Activated naive CD4-positive, alpha-beta T cell treated with anti-CD3 and anti-CD28 coated beads for 36 hours (primary cell): ENCODE measurements around the gene CDC7. TPM values are rescaled to one million over a fixed set of nuclear protein-coding genes. Genes with fewer than 3 reads are reported as not detected.

Experiments
- CTCF ChIA-PET: fragments of 350-600 bp; sonication (Branson Sonifier 250); formaldehyde crosslinking; loops from one replicate; lab custom pipeline; 2021; ENCODE audit warnings: antibody characterized with exemption; lab: Charles Lee
- DNase-seq: peaks from one replicate; pipeline ENCODE4 v3.0.0-alpha.2; 2020
- H3K27ac Mint-ChIP-seq: one replicate; pipeline ENCODE4 v1.8.0; 2021; ENCODE audit warnings: mild to moderate bottlenecking, mixed read lengths
- H3K27me3 Mint-ChIP-seq: one replicate; pipeline ENCODE4 v1.8.0; 2021; ENCODE audit warnings: low read depth, mixed read lengths
- H3K36me3 Mint-ChIP-seq: one replicate; pipeline ENCODE4 v1.8.0; 2021; ENCODE audit warnings: low read depth, mixed read lengths
- H3K4me1 Mint-ChIP-seq: one replicate; pipeline ENCODE4 v1.8.0; 2021; ENCODE audit warnings: low read depth, mixed read lengths
- H3K4me3 Mint-ChIP-seq: one replicate; pipeline ENCODE4 v1.8.0; 2021; ENCODE audit warnings: mild to moderate bottlenecking, moderate library complexity, mixed read lengths
- H3K9me3 Mint-ChIP-seq: one replicate; pipeline ENCODE4 v1.8.0; 2021; ENCODE audit warnings: mixed read lengths
- intact Hi-C: fragments of 100-400 bp; cut with micrococcal nuclease; formaldehyde crosslinking; loops from one replicate; pipeline ENCODE4 v1.15.1; 2023
- total RNA-seq, 2 experiments: library from RNA; stranded (reverse); gene quantifications; one replicate each; pipeline ENCODE4 v1.2.3, GENCODE V29; 2021

The CDC7 gene
- total RNA-seq, 2 experiments from 2014 or later = 27.0 TPM

DNA sequence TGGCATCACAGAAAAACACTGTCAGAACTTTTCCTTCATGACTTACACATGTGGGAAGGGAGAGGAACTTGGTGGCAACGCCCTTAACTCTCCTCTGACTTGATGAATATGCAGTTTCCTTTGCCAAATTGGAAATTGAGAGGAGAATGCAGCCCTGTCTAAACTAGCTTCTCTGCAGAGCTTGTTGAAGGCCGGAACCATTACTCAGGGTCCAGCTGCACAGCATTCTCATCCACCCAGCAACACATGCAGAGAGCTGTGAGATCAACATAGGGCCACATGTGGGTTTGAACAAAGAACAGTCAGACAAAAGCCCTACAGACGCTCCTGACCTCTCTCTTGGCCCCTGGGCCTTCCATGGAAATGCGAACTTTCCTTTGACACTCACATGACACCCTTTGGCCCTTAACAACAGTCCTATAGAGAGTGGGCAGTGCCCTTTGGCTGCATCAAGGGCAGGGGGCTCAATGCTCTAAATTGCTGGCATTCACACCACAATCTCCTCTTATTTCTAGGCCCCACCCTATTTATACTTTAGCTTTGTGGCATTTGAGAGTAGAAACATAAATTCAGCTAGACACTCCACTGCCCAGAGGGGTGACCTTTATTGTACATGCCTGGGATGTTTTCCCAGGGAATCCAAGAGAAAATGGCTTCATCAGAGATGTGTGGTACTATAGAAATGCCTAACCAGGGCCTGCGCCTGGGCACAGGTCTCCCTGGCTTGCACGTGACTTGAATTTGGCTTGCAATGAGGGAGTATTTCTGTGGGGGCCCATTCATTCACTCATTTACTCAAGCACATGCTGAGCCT is 64.4 kb downstream of the CDC7 start:
- no peaks in the 10 kb centered on the region for H3K36me3 Mint-ChIP-seq
- intact Hi-C loops = no loop called here
- no peak for DNase-seq
- H3K27ac Mint-ChIP-seq = no peak overlapping the region
- H3K27me3 Mint-ChIP-seq = no peaks in the 10 kb centered on the region
- peaks cover 24% of the 10 kb centered on the region for H3K4me1 Mint-ChIP-seq
- H3K4me3 Mint-ChIP-seq = no peak overlapping the region
- CTCF ChIA-PET = interaction anchor here (0.6 kb wide), 1 partner anchor 50 kb away, joined by 4 read pairs; no protein-coding TSS in a partner anchor
- H3K9me3 Mint-ChIP-seq = peaks cover 5% of the 10 kb centered on the region

DNA sequence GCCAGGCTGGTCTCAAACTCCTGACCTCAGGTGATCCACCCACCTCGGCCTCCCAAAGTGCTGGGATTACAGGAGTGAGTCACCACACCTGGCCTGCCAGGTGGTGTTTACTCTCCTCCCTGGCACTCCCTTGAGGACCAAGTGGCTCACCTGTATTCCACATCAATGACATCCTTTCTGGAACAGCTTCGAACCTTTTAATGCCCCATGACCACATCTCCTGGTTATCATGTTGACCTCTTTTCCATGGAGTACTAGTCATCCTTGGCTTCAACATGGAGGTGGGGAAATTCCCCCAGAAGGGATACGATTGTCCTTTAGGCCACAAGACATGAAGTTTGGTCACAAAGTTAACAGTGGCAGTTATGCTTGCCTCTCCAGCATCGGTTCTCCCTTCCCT is 66.9 kb downstream of the CDC7 start:
- Mint-ChIP-seq H3K4me3 (no peak overlapping the region), H3K27me3 (no peaks in the 10 kb centered on the region), H3K27ac (no peak overlapping the region), H3K36me3 (no peaks in the 10 kb centered on the region), H3K4me1 (peaks cover 15% of the 10 kb centered on the region), H3K9me3 (peaks cover 5% of the 10 kb centered on the region)
- intact Hi-C loops = no loop called here
- no peak for DNase-seq
- CTCF ChIA-PET = no interaction called here

DNA sequence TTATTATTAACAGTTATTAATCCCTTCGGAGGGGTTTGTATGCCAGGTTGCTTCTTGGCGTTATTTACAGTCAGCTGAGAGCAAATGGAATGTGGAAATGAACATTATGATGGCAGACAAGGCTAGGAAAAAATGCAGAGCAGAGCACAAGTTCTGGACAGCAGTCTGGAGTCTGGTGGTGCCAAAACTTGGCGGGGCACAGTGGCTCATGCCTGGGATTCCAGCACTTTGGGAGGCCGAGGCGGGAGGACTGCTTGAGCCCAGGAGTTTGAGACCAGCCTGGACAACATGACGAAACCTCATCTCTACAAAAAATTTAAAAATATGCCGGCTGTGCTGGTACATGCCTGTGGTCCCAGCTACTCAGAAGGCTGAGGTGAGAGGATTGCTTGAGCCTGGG is 67.6 kb downstream of the CDC7 start:
- peaks cover 15% of the 10 kb centered on the region for H3K4me1 Mint-ChIP-seq
- DNase-seq = no peak
- H3K9me3 Mint-ChIP-seq = peaks cover 5% of the 10 kb centered on the region
- no peaks in the 10 kb centered on the region for H3K27me3 Mint-ChIP-seq
- no peak overlapping the region for H3K27ac Mint-ChIP-seq
- no peak overlapping the region for H3K4me3 Mint-ChIP-seq
- intact Hi-C loops = no loop called here
- no peaks in the 10 kb centered on the region for H3K36me3 Mint-ChIP-seq
- CTCF ChIA-PET = no interaction called here

DNA sequence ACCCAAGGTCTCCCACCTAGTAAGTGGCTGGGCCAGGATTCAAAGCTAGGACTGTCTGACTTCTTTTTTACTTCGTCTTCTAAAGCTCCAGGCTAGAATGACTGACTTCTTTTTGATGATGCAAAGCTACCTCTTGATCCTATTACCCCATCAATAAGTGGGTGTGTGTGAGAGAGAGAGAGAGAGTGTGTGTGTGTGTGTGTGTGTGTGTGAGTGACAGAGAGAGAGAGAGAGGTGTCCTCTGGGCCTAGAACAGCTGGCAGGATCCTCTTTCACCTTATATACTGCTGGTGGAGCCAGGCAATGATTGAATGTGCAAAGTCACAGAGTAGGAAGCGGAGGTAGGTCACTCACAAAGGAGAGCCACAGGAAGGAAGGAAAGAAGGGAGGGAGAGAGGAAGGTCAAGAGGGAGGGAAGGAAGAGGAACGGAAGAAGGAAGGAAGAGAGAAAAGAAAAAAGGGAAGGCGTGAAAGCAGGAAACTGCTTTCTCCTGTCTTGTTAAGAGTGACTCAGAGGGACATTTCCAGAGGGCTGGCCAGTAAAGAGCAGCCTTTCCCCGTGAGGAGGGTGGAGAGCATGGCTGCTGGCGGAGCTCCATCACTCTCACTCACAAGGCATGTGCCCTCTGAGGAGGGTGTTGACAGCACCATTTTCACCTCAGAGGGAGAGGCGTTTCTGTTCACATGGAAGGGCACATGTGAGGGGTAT is 68.9 kb downstream of the CDC7 start:
- intact Hi-C loops = no loop called here
- H3K27me3 Mint-ChIP-seq = no peaks in the 10 kb centered on the region
- no peaks in the 10 kb centered on the region for H3K36me3 Mint-ChIP-seq
- H3K4me1 Mint-ChIP-seq = peaks cover 15% of the 10 kb centered on the region
- H3K9me3 Mint-ChIP-seq = no peaks in the 10 kb centered on the region
- no peak overlapping the region for H3K4me3 Mint-ChIP-seq
- peak; percentile 32 for DNase-seq
- CTCF ChIA-PET = interaction anchor here (1.0 to 1.6 kb wide), 2 partner anchors 12 to 332 kb away, joined by 6 to 8 read pairs; no protein-coding TSS in a partner anchor
- H3K27ac Mint-ChIP-seq = no peak overlapping the region

DNA sequence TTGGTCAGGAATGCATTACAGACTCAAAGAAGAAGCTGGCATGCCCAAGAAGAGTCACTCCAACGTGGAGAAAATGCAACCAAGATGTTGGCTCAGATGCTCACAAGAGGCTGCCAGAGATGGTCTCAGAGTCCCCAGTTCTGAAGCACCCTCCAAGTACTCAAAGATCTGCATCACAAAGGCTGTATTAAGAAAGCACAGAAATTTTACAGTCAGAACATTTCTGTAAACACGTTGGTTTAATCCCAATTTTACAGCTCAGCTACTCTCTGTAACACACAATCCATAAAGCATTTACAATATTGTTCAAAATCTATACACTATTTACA is 69.4 kb downstream of the CDC7 start:
- no peak overlapping the region for H3K4me3 Mint-ChIP-seq
- CTCF ChIA-PET = interaction anchor here (0.7 to 1.6 kb wide), 2 partner anchors 13 kb away, joined by 3 to 6 read pairs; no protein-coding TSS in a partner anchor
- no peak for DNase-seq
- H3K27me3 Mint-ChIP-seq = no peaks in the 10 kb centered on the region
- intact Hi-C loops = no loop called here
- H3K36me3 Mint-ChIP-seq = no peaks in the 10 kb centered on the region
- H3K9me3 Mint-ChIP-seq = no peaks in the 10 kb centered on the region
- H3K27ac Mint-ChIP-seq = no peak overlapping the region
- H3K4me1 Mint-ChIP-seq = peaks cover 15% of the 10 kb centered on the region

DNA sequence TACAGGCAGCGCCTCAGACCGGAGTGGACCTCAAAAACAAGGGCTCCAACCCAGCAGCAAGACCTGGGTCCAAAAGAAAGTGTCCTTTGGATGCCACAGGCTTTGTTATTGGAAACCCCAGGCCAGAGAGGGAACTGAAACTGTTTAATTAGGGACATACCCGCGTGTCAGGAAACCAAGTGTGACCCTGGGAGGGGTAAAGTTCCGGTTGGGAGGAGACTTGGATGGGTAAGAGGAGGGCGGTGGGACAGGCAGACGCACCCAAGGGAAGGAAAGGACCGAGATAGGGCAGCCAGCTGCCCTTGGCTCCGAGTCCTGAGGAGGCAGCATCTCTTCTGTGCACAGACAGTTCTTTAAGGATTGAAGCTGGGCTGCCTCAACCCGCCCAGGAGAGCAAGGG is 71.4 kb downstream of the CDC7 start:
- intact Hi-C loops = no loop called here
- no peaks in the 10 kb centered on the region for H3K27me3 Mint-ChIP-seq
- H3K4me1 Mint-ChIP-seq = peaks cover 21% of the 10 kb centered on the region
- H3K9me3 Mint-ChIP-seq = no peaks in the 10 kb centered on the region
- no peak for DNase-seq
- H3K4me3 Mint-ChIP-seq = no peak overlapping the region
- H3K27ac Mint-ChIP-seq = no peak overlapping the region
- H3K36me3 Mint-ChIP-seq = no peaks in the 10 kb centered on the region
- CTCF ChIA-PET = no interaction called here

Other genes with a start within 250 kb of the CDC7 start
- gene HFM1, start 96.0 kb upstream of the CDC7 start, total RNA-seq = not detected